NCI-H526 (cell line): ENCODE data around the gene TIMP1.
A peak's percentile ranks its signal among the peaks of the same experiment; 100 is the strongest.

Source experiments
- DNase-seq, 2 experiments: peaks; one replicate each; lab custom pipeline; 2025; lab: John Stamatoyannopoulos, UW

Gene TIMP1

GRCh38 chrX:47581731-47582647, at the start of gene TIMP1:
TIMP1 (plus strand) TSS chrX:47582436; CDS start chrX:47583416, 980 bp downstream.
- peak in 1 of 2 experiments; percentile 33 for DNase-seq

DNA sequence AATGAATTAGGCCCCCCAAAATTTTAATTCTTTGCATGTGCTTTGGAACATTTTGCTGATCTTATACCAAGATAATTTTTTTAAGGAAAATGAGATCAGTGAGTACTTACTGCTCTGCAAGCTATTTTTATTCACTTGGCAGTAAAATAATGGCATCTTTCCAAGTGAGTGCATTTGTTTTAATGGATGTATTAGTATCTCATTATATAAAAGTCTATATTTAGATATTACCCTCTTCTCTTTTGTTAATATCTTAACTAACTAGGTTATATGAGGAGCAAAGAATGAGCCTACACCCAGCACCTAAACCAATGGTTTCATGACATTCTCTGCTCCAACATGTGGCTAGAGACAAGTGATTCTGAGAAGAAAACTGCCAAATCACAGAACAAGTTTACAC, 42.4 kb upstream of the TIMP1 start:
- no peak for DNase-seq

DNA sequence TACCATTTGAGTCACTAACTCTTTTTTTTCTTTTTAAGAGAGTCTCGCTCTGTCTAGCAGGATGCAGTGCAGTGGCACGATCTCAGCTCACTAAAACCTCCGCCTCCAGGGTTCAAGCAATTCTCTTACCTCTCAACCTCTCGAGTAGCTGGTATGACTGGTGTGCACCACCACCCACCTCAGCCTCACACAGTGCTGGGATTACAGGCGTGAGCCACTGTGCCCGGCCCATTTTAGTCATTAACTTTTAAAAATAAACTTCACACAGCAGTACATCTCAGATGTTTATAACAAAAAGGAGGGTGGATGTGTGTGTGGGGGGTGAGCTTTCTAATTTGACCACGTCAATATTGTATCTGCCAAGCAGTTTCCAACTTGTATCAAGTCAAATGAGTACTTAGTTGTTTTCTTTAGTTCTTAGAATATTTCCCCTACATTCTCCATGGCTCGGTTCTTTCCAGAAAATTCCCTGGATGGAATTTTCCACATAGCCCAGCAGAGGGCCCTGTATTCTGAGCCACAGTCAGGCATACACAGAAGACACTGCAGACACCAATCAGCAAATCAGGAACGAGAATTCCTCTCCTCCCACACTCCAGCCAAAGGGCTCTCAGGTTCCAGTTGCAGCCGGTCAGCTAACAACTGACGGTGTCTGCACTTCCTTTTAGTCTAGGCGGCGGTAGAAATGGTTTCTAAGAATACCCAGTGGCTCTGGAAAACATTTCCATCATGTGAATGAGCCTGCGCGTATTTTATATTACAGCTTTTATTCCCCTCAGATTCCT, 41.3 kb upstream of the TIMP1 start:
- DNase-seq, result peak; percentile 87 to 90

DNA sequence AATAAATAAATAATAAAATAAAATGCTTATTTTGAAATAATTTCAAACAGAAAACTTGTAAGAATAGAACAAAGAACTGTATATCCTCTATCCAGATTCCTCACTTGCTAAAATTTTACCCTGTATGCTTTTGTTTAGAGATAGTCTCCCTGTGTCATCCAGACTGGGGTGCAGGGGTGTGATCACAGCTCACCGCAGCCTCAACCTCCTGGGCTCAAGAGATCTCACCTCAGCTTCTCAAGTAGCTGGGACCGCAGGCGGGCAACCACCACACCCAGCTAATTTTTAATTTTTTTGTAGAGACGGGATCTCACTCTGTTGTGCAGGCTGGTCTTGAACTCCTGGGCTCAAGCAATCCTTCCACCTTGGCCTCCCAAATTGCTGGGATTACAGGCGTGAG, 38.7 kb upstream of the TIMP1 start:
- no peak for DNase-seq

DNA sequence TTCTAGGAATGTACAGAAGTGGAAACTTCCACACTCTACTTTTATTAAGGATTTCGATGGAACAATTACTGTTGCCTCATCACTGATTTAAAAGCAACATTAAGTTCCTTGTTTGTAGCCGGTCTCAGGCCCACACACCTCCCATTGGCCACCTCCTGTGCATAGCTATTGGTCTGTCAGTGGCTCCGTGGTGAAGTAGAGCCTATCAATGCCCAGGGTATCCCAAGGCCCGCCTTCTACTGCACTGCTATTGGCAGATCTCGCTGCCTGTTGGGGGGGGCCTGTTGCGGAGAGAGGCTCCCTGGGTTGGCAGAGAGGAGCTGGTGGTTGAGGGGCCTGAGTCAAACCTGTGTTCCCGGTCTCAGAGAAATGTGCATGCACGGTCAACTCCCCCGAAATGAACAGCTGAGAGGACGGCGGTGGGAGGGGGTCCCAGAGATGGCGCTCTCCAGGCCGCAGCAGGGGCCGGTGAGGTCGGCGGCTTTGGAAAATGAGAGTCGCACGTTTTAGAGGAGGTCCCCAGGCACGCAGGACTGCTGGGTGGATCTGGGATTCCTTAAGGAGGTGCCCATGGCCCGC, 26.1 kb upstream of the TIMP1 start:
- DNase-seq, result no peak

GRCh38 chrX:47558436-47558835, 23.8 kb upstream of the TIMP1 start:
- no peak for DNase-seq

DNA sequence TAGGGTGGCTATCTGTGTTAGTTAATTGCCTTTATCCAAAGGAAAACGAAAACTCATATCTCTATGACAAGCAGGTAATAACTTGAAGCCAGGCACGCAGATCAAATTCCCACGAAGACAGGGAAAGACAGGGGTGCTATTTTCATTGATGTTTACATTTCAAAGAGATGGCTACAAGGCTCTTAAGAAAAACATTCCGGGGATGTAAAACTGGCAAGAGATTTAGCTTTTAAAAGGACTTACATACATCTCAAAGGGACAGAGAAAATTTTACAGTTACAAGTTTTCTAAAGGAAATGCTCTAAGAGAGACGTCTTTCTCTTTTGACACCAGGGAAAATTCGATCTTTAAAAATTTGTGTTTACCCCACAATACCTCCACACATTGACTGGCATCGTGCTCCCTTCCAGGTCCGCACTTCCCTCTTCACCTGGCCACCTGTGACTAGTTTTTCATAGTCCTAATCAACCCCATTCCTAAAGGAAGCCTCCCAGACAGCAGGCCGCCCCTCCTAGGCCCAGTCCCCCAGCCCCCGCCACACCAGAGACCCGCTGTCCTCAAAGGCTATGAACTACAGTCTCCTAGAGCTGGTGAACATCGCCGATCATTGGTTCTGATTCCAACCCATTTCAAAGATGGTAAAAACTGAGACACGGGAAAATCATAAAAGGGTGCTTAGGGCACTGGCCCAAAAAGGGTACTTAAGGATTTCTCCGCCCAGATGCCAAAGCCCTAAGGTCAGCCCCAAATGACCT, 21.9 kb upstream of the TIMP1 start:
- DNase-seq, result no peak

DNA sequence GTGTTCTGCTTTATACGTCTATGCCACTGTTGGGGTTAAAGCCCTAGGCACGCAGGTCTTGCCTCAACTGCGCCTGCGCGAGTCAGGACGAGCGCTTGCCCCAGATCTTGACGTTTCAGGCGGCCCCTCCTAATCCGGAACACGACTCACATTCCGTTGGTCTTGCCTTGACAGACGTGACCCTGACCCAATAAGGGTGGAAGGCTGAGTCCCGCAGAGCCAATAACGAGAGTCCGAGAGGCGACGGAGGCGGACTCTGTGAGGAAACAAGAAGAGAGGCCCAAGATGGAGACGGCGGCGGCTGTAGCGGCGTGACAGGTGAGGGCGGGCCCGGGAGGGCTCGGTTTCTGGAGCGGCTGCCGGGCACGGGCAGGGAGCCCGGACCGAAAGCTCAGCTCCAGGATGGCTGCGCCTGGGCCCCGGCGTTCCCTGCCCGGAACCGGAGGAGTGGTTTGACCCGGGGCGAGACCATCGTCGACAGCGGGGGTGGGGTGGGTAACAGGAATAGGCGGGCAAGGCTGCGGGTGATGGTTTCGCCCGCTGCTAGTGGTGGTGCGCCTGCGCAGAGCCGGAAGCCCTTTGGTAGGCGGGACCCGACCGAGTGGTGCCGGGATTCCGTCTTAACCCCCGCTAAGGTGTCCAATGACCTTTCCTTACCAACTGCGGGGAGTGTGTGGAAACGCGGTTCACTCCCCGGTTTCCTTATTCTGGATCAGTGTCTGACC, 21.1 kb upstream of the TIMP1 start, which contains the start of gene ARAF:
Gene ARAF, plus strand, starts transcription at position 272 of the 725 bp plus-strand sequence. CDS start 1,763 bp downstream, outside the sequence.
- DNase-seq, result peak; percentile 98 to 99

DNA sequence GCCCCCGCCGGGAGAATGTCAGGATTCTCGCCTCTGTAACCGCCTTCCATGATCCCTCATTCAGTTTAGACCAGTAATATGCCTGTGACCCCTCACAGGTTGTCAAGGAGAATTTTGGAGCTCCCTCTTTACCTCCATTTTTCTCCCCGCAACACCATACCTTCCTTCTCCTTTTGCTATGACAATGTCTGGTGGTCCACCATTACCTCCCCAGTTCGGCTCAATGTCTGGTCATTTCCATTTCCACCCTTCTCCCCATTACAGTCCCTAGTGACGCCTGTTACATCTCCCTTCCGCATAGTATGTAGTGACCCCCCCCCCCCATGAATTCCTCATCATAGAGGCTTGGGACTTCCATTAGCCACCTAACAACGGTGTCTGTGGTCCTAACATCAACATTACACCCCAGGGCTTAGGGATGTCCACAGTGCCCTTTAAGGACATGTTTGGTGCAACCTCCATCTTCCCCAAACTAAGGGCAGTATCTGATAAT, 20.5 kb upstream of the TIMP1 start:
- DNase-seq, result no peak

DNA sequence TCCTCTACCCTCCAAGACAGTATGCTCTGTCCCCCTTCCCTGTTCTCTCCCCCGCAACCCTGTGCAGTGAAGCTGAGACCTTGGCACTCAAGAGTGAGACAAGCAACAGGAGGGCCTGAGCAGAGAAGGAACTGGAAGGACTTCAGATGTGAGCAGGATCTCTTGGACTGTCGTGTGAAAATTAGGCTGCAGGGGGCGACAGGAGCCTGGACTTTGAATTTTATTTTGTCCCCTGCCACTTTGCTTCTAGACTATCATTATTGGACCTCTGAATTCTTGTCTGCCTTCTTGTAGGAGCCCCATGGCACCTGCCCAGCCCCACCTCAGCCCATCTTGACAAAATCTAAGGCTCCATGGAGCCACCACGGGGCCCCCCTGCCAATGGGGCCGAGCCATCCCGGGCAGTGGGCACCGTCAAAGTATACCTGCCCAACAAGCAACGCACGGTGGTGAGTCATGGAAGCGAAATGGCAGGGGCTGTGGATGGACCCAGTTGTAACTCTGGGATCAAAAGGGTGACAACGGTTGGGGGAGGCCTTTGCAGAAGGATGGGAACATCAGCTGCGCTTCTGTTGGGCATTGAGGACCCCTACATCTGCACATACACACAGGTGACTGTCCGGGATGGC, 19.5 kb upstream of the TIMP1 start:
- peak in 1 of 2 experiments; percentile 16 for DNase-seq

DNA sequence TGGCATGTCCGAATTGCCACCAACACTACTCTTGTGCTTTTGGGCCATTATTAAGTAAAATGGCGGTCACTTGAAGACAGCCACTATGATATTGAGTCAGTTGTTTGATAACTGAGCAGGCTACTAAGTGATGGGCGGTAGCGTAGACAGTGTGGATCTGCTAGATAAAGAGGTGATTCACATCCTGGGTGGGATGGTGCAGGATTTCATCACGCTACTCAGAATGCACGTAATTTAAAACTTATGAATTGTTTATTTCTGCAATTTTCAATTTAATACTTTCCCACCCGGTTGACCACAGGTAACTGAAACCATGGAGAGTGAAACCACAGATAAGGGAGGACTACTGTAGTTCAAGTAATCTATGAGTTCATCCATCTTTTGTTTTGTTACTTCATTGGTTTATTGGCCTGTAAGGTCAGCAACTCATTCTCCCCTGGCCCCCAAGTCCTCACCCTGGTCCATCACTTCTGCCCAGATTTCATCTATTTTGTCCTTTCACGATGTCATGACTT, 18.4 kb upstream of the TIMP1 start:
- DNase-seq, result no peak

GRCh38 chrX:47564438-47565085, 17.7 kb upstream of the TIMP1 start:
- no peak for DNase-seq

DNA sequence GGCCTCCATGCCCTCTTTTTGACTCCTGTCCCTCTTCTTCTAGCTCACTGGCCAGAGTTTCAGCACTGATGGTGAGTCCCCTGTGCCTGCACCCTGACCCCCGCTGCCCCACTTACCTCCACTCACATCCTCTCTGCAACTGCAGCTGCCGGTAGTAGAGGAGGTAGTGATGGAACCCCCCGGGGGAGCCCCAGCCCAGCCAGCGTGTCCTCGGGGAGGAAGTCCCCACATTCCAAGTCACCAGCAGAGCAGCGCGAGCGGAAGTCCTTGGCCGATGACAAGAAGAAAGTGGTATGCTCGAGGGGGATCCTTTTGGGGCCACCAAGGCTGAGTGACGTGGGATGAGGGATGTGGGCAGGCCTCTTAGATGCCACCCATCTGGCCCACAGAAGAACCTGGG, 15.4 kb upstream of the TIMP1 start:
- no peak for DNase-seq

DNA sequence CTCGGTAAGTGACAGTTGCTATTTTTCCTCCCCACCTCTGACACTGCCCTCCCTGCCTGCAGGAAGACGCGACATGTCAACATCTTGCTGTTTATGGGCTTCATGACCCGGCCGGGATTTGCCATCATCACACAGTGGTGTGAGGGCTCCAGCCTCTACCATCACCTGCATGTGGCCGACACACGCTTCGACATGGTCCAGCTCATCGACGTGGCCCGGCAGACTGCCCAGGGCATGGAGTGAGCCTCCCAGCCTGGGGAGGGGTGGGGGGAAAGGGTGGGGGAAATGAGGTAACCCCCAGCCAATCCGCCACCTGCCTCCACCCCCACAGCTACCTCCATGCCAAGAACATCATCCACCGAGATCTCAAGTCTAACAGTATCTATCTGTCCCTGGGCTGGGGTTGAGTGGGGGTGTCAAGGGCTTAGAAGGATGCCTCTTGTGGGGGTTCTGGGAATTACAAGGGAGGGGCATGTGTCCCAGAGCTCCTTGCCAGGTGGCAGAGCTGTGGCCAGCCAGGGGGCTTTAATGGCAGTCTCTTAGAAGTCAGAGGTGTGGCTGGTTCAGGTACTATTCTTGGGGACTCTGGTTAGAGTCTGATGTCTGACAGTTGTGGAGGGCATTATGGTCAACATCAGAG, 13.5 kb upstream of the TIMP1 start:
- DNase-seq, result peak in 1 of 2 experiments; percentile 44

- DNase-seq, result no peak
Measured at GRCh38 chrX:47570794-47571193, 11.4 kb upstream of the TIMP1 start.

DNA sequence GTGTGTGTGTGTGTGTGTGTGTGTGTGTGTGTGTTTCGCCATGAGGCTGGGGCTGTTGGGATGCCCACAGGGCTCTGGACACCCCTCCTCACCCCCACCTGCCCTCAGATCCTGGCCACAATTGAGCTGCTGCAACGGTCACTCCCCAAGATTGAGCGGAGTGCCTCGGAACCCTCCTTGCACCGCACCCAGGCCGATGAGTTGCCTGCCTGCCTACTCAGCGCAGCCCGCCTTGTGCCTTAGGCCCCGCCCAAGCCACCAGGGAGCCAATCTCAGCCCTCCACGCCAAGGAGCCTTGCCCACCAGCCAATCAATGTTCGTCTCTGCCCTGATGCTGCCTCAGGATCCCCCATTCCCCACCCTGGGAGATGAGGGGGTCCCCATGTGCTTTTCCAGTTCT, 11.0 kb upstream of the TIMP1 start:
- no peak for DNase-seq

GRCh38 chrX:47571896-47572295, 10.3 kb upstream of the TIMP1 start:
- DNase-seq, result no peak

GRCh38 chrX:47572773-47573340, 9.4 kb upstream of the TIMP1 start:
- no peak for DNase-seq
